H9 (cell line): ENCODE results near the gene KIAA0930. TPM values are rescaled to one million over a fixed set of nuclear protein-coding genes. Genes with fewer than 3 reads are reported as not detected.
A peak's percentile ranks its signal among the peaks of the same experiment; 100 is the strongest.

ENCODE experiments used
- DNase-seq: peaks from one replicate; pipeline ENCODE4 v3.0.0-alpha.2; 2017
- H2AFZ ChIP-seq: one replicate; pipeline ENCODE4 v1.6.1; 2013; ENCODE audit warnings: mild to moderate bottlenecking, low read length, control low read depth, moderate library complexity
- H2AK5ac ChIP-seq: 2 replicates; pipeline ENCODE4 v1.6.1; 2013; ENCODE audit warnings: low read length, control low read depth, mixed read lengths; ENCODE audit not compliant: insufficient read length
- H2BK120ac ChIP-seq: one replicate; pipeline ENCODE4 v1.6.1; 2013; ENCODE audit warnings: low read depth, mild to moderate bottlenecking, low read length, control low read depth, inconsistent platforms; ENCODE audit not compliant: poor library complexity, severe bottlenecking
- H2BK12ac ChIP-seq: 2 replicates; pipeline ENCODE4 v1.6.1; 2013; ENCODE audit warnings: low read length, control low read depth, mixed read lengths, low read depth; ENCODE audit not compliant: insufficient read length
- H2BK15ac ChIP-seq: 2 replicates; pipeline ENCODE4 v1.6.1; 2013; ENCODE audit warnings: low read depth, low read length, control low read depth
- H2BK20ac ChIP-seq: one replicate; pipeline ENCODE4 v1.6.1; 2013; ENCODE audit warnings: low read depth, mild to moderate bottlenecking, low read length, control low read depth, inconsistent platforms; ENCODE audit not compliant: poor library complexity, severe bottlenecking
- H2BK5ac ChIP-seq: 2 replicates; pipeline ENCODE4 v1.6.1; 2013; ENCODE audit warnings: low read length, control low read depth, mixed read lengths; ENCODE audit not compliant: insufficient read length
- H3K14ac ChIP-seq: 2 replicates; pipeline ENCODE4 v1.6.1; 2013; ENCODE audit warnings: low read length, control low read depth; ENCODE audit not compliant: insufficient read depth
- H3K18ac ChIP-seq: 2 replicates; pipeline ENCODE4 v1.6.1; 2013; ENCODE audit warnings: low read depth, mild to moderate bottlenecking, mixed read lengths, low read length, control low read depth; ENCODE audit not compliant: insufficient read length
- H3K23ac ChIP-seq: 2 replicates; pipeline ENCODE4 v1.6.1; 2013; ENCODE audit warnings: low read length, control low read depth, mixed read lengths, low read depth; ENCODE audit not compliant: insufficient read length
- H3K23me2 ChIP-seq: 2 replicates; pipeline ENCODE4 v1.6.1; 2013; ENCODE audit warnings: low read depth, mild to moderate bottlenecking, mixed read lengths, low read length, control low read depth; ENCODE audit not compliant: insufficient read length, poor library complexity, severe bottlenecking
- H3K27ac ChIP-seq: 2 replicates; pipeline ENCODE4 v1.5.1; 2013; ENCODE audit warnings: low read length, control low read depth, mixed read lengths, low read depth; ENCODE audit not compliant: insufficient read length
- H3K27me3 ChIP-seq: 2 replicates; pipeline ENCODE4 v1.6.1; 2013; ENCODE audit warnings: low read length, control low read depth, inconsistent platforms; ENCODE audit not compliant: insufficient read depth
- H3K4ac ChIP-seq: 2 replicates; pipeline ENCODE4 v1.6.1; 2013; ENCODE audit warnings: low read depth, mild to moderate bottlenecking, control low read depth, inconsistent platforms, low read length, moderate library complexity
- H3K4me1 ChIP-seq: 2 replicates; pipeline ENCODE4 v1.6.1; 2013; ENCODE audit warnings: low read length, control low read depth, inconsistent platforms; ENCODE audit not compliant: insufficient read depth
- H3K4me2 ChIP-seq: 2 replicates; pipeline ENCODE4 v1.6.1; 2013; ENCODE audit warnings: low read length, control low read depth, mixed read lengths; ENCODE audit not compliant: insufficient read length, insufficient read depth
- H3K56ac ChIP-seq: 2 replicates; pipeline ENCODE4 v1.6.1; 2013; ENCODE audit warnings: low read depth, mild to moderate bottlenecking, mixed read lengths, low read length, control low read depth; ENCODE audit not compliant: insufficient read length
- H3K79me1 ChIP-seq: 2 replicates; pipeline ENCODE4 v1.6.1; 2013; ENCODE audit warnings: low read depth, mild to moderate bottlenecking, moderate library complexity, low read length, control low read depth, inconsistent platforms; ENCODE audit not compliant: insufficient read depth, poor library complexity, severe bottlenecking
- H3K79me2 ChIP-seq: 2 replicates; pipeline ENCODE4 v1.6.1; 2013; ENCODE audit warnings: low read length, control low read depth, inconsistent platforms; ENCODE audit not compliant: insufficient read depth
- H3K9ac ChIP-seq: 2 replicates; pipeline ENCODE4 v1.6.1; 2013; ENCODE audit warnings: low read length, control low read depth, mixed read lengths; ENCODE audit not compliant: insufficient read length; ENCODE audit errors: extremely low read depth
- H3K9me3 ChIP-seq: one replicate; pipeline ENCODE4 v1.6.1; 2013; ENCODE audit warnings: low read depth, low read length, inconsistent platforms; ENCODE audit not compliant: control insufficient read depth
- H3T11ph ChIP-seq: one replicate; pipeline ENCODE4 v1.6.1; 2013; ENCODE audit warnings: mild to moderate bottlenecking, low read length, control low read depth, inconsistent platforms
- H4K20me1 ChIP-seq: one replicate; pipeline ENCODE4 v1.6.1; 2013; ENCODE audit not compliant: control insufficient read depth, insufficient read length, insufficient read depth
- H4K5ac ChIP-seq: 2 replicates; pipeline ENCODE4 v1.6.1; 2013; ENCODE audit warnings: low read depth, mild to moderate bottlenecking, mixed read lengths, low read length, control low read depth; ENCODE audit not compliant: insufficient read length
- H4K8ac ChIP-seq: replicated peaks from 2 replicates; pipeline ENCODE4 v1.6.1; 2013; ENCODE audit warnings: low read length, control low read depth, mixed read lengths, low read depth; ENCODE audit not compliant: insufficient read length
- H4K91ac ChIP-seq: 2 replicates; pipeline ENCODE4 v1.6.1; 2013; ENCODE audit warnings: low read depth, mild to moderate bottlenecking, moderate library complexity, mixed read lengths, low read length, control low read depth; ENCODE audit not compliant: insufficient read length
- H3K27ac Mint-ChIP-seq, 3 experiments: 2 replicates in 2 of 3; 3 replicates in 1 of 3; pipeline ENCODE4 v1.8.0; 2020 to 2021; ENCODE audit warnings: mixed read lengths in 3 of 3, mild to moderate bottlenecking in 1 of 3, moderate library complexity in 1 of 3
- H3K27me3 Mint-ChIP-seq: 2 replicates; pipeline ENCODE4 v1.8.0; 2021; ENCODE audit warnings: low read depth, mild to moderate bottlenecking, moderate library complexity, mixed read lengths
- H3K36me3 Mint-ChIP-seq, 3 experiments: 2 replicates in 2 of 3; 3 replicates in 1 of 3; pipeline ENCODE4 v1.8.0; 2020 to 2021; ENCODE audit warnings: low read depth in 3 of 3, mixed read lengths in 3 of 3; ENCODE audit not compliant: insufficient read depth in 1 of 3
- H3K4me1 Mint-ChIP-seq, 2 experiments: 2 replicates each; pipeline ENCODE4 v1.8.0; 2020; ENCODE audit warnings: mixed read lengths in 2 of 2
- H3K4me3 Mint-ChIP-seq, 2 experiments: 2 replicates in 1 of 2; 3 replicates in 1 of 2; pipeline ENCODE4 v1.8.0; 2020 to 2021; ENCODE audit warnings: mild to moderate bottlenecking in 2 of 2, mixed read lengths in 2 of 2, moderate library complexity in 1 of 2
- H3K9me3 Mint-ChIP-seq, 2 experiments: 2 replicates in 1 of 2; 3 replicates in 1 of 2; pipeline ENCODE4 v1.8.0; 2020; ENCODE audit warnings: mild to moderate bottlenecking in 2 of 2, mixed read lengths in 2 of 2, moderate library complexity in 1 of 2
- CTCF ChIP-seq: fragments of 200-600 bp; sonication (generic); conservative IDR thresholded peaks from 3 replicates; pipeline ENCODE4 v1.8.0; 2021; ENCODE audit warnings: antibody characterized with exemption, mild to moderate bottlenecking
- WGBS: extraction: QIAGEN DNeasy Blood & Tissue Kit; methylation state at CpG from one replicate; pipeline ENCODE4 v1.1.7; 2013; ENCODE audit warnings: missing lambda C conversion rate, low lambda C conversion rate, mixed read lengths; ENCODE audit not compliant: insufficient read length; ENCODE audit errors: extremely low coverage; 5-methylcytosine and 5-hydroxymethylcytosine counted together
- total RNA-seq: library from RNA; stranded (reverse); gene quantifications from 2 replicates; pipeline ENCODE4 v1.2.1, GENCODE V29; 2021

KIAA0930 gene
- total RNA-seq, 1 experiment from 2014 or later, result 46.2 TPM

GRCh38 chr22:45207981-45208664 lies 32.6 kb downstream of the KIAA0930 start:
- no peaks in the 10 kb centered on the region for H3K79me1 ChIP-seq
- no peak overlapping the region for H4K91ac ChIP-seq
- Mint-ChIP-seq H3K27me3 (no peaks in the 10 kb centered on the region; the same call in 1 of the 2 replicates), H3K9me3 (no peaks in the 10 kb centered on the region), H3K4me1 (peaks cover 15 to 40% of the 10 kb centered on the region in 2 experiments), H3K36me3 (peaks cover 3 to 22% (median 11%) of the 10 kb centered on the region in 3 experiments), H3K27ac (peak overlapping the region in 1 of 3 experiments; percentile 52; a peak in 2 of 7 replicates), H3K4me3 (no peak overlapping the region; a peak in 1 of 5 replicates)
- H3K9me3 ChIP-seq, result no peaks in the 10 kb centered on the region
- H3K56ac ChIP-seq, result no peak overlapping the region
- H2AFZ ChIP-seq, result no peak overlapping the region
- no peak overlapping the region for H3K9ac ChIP-seq
- H2BK20ac ChIP-seq, result no peak overlapping the region
- peaks cover 4% of the 10 kb centered on the region for H4K20me1 ChIP-seq
- H3K18ac ChIP-seq, result no peak overlapping the region
- H3K4me2 ChIP-seq, result no peak overlapping the region
- H3K4me1 ChIP-seq, result 0 out of 2 replicates have a peak, but pooled peaks cover 2% of the 10 kb centered on the region
- no peaks in the 10 kb centered on the region for H3K79me2 ChIP-seq
- DNase-seq, result peak; percentile 25
- H2BK15ac ChIP-seq, result no peak overlapping the region
- H3K23me2 ChIP-seq, result no peaks in the 10 kb centered on the region
- no peak overlapping the region for H2BK120ac ChIP-seq
- H3K27me3 ChIP-seq, result no peaks in the 10 kb centered on the region
- no peak overlapping the region for H3K27ac ChIP-seq
- no peak overlapping the region for H2BK12ac ChIP-seq
- H3T11ph ChIP-seq, result no peak overlapping the region
- no peak overlapping the region for H3K4ac ChIP-seq
- no peak overlapping the region for H4K8ac ChIP-seq
- H2AK5ac ChIP-seq, result no peak overlapping the region
- no peak overlapping the region for H2BK5ac ChIP-seq
- TF ChIP-seq CTCF, result no peak
- no CpG with 5 or more reads among the region's 24 CpGs for WGBS
- no peak overlapping the region; the same call in 1 of the 2 replicates for H3K14ac ChIP-seq
- H3K23ac ChIP-seq, result no peak overlapping the region
- no peak overlapping the region for H4K5ac ChIP-seq
